Lower leg skin (tissue), 4 donors: Measurements from ENCODE around the gene PDZK1. TPM values are rescaled to one million over a fixed set of nuclear protein-coding genes. Genes with fewer than 3 reads are reported as not detected.
"Not testable (repeated sequence)": the region's sequence is repeated elsewhere in the genome, so short reads cannot be mapped to it uniquely, and the experiment has no call there.

ENCODE experiments used
- DNase-seq, 2 donors: peaks; one replicate each; pipeline ENCODE4 v3.0.0-alpha.2; 2019; ENCODE audit warnings: low spot score in 2 of 2
- H3K4me3 ChIP-seq: fragments of 200-600 bp; sonication (generic); 2 replicates; pipeline ENCODE4 v1.5.1; 2017; ENCODE audit warnings: mild to moderate bottlenecking, low read depth; ENCODE audit not compliant: poor library complexity, severe bottlenecking
- CTCF ChIP-seq, 3 donors: fragments of 450-650 bp; IDR thresholded peaks; one replicate each; pipeline ENCODE4 v1.5.1; 2016; ENCODE audit warnings: antibody characterized with exemption in 3 of 3, mild to moderate bottlenecking in 3 of 3, moderate library complexity in 2 of 3
- POLR2A ChIP-seq, 2 donors: fragments of 450-650 bp; IDR thresholded peaks; one replicate each; pipeline ENCODE4 v1.6.1; 2016 to 2017; ENCODE audit warnings: antibody characterized with exemption in 2 of 2, mild to moderate bottlenecking in 1 of 2, moderate library complexity in 1 of 2
- WGBS, 2 donors: methylation state at CpG; one replicate each; pipeline ENCODE4 v1.1.5; 2018; 5-methylcytosine and 5-hydroxymethylcytosine counted together
- intact Hi-C: fragments of 100-400 bp; cut with DNase I; formaldehyde crosslinking; loops from one replicate; pipeline ENCODE4 v1.15.0; 2023; ENCODE audit warnings: low total_unique reads
- total RNA-seq, 4 donors: library from RNA; depleted of rRNA; stranded (reverse); fragments of >200 nt; gene quantifications; one replicate each; pipeline ENCODE4 v1.1.0, GENCODE V29; 2016

PDZK1 gene
- total RNA-seq, 4 donors from 2014 or later, result 1.8 to 6.8 (median 3.1) TPM; not detected in 1

GRCh38 chr1:145720878-145721671 lies 13.9 kb upstream of the PDZK1 start:
- DNase-seq, result peak; percentile 47 to 94
- H3K4me3 ChIP-seq, result no peak overlapping the region
- 4 to 7% methylated on average over 36 to 40 of the region's 47 CpGs for WGBS, 2 donors
- TF ChIP-seq CTCF (IDR thresholded peaks at IDR 0.05) (peak in 1 of 3 donors; percentile 64), POLR2A (IDR thresholded peaks at IDR 0.05) (no peak)
- intact Hi-C loops, result no loop called here

DNA sequence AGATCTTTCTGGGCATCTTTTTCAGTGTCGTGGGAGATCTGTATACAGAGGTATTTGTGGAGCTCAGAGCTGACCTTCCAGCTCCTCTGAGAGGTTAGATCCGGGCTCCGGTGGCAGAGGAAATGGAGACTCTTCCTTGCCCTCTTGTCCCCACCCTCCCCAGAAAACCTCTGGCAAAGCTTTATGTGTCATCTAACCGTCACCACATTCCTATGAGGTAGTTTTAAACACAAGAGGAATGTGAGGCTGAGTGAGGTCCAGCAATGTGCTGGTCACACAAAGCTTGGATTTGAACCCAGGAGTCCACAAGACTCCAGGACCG lies 13.3 kb upstream of the PDZK1 start:
- DNase-seq, result no peak
- TF ChIP-seq POLR2A (IDR thresholded peaks at IDR 0.05) (no peak), CTCF (IDR thresholded peaks at IDR 0.05) (no peak)
- intact Hi-C loops, result no loop called here
- WGBS, 2 donors, result 35 to 55% methylated on average over 5 of the region's 5 CpGs
- no peak overlapping the region for H3K4me3 ChIP-seq

GRCh38 chr1:145719230-145720079 lies 12.3 kb upstream of the PDZK1 start, which contains the start of gene CD160:
Gene CD160 (plus strand): TSS chr1:145719499. CDS start chr1:145728328, 8,829 bp downstream.
- 88 to 89% methylated on average over 12 of the region's 12 CpGs for WGBS, 2 donors
- TF ChIP-seq CTCF (IDR thresholded peaks at IDR 0.05), result no peak
- TF ChIP-seq POLR2A (IDR thresholded peaks at IDR 0.05), result no peak
- no peak within 1 kb of the TSS for H3K4me3 ChIP-seq
- intact Hi-C loops, result no loop called here
- DNase-seq, result no peak

DNA sequence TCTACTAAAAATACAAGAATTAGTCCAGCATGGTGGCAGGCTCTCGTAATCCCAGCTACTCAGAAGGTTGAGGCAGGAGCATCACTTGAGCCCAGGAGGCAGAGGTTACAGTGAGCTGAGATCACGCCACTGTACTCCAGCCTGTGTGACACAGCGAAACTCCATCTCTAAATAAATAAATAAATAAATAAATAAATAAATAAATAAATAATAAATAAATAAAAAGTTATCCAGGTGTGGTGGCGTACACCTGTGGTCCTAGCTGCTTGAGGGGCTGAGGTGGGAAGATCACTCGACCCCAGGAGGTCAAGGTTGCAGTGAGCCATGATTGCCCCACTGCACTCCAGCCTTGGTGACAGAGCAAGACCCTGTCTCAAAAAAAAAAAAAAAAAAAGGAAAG lies 11.3 kb upstream of the PDZK1 start:
- WGBS, 2 donors, result 92 to 93% methylated on average over 5 of the region's 5 CpGs
- DNase-seq, intact Hi-C loops, H3K4me3 ChIP-seq: not testable (repeated sequence)

DNA sequence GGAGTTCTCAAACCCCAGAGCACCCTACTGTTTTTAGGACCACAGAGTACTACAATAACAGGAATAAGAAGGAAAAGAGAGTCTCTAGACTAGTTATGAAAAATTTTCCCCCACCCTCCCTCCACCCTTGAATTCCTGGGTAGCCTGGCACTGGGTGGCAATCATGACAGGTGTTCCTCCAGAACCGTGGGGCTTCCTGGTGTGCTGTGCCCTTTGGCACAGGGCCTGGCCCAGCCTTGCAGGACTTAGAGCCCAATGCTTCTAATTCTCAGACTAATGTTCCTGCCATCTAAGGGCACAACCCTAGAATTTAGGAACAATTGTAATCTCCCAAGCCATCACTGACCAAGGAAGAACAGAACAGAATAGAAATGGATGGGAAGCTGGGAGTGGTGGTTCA lies 10.7 kb upstream of the PDZK1 start:
- TF ChIP-seq CTCF (IDR thresholded peaks at IDR 0.05), result no peak
- no peak for TF ChIP-seq POLR2A (IDR thresholded peaks at IDR 0.05)
- 47 to 62% methylated on average over 1 of the region's 1 CpG for WGBS, 2 donors
- intact Hi-C loops, result no loop called here
- no peak for DNase-seq
- no peak overlapping the region for H3K4me3 ChIP-seq

DNA sequence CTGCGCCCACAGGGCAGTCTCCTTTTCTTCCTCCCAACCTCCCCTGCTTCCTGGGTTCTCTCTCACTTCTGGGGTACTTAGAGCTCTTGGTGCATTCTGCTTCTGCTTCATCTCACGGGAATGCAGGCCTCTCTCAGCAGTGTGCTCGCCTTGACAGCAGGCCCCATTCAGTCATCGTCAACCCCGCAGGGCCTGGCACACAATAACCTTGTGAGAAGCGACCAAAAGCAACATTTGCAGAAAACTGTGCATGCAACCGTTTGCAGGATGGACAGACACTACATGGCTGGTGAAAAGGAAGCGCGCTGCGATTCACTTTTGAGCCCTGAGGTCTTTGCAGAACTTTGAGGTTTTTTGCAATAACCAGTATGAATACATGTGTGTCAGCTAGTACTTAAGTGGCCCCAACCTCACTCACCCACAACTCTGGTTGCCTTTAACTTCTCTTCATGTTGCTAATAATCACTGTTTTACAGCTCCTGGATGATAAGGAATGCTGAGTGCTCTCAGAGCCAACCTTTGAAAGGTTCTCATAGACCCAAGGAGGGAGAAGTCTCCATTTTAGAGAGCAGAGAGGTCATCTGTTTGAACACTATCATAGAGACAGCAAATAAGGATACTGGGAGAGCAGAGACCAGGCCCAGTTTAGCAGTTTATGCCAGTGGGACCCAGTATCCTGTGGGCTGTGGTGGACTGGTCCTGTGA lies 9.6 kb upstream of the PDZK1 start:
- no peak for DNase-seq
- TF ChIP-seq CTCF (IDR thresholded peaks at IDR 0.05) (no peak), POLR2A (IDR thresholded peaks at IDR 0.05) (no peak)
- H3K4me3 ChIP-seq, result no peak overlapping the region
- intact Hi-C loops, result no loop called here
- WGBS, 2 donors, result 77 to 84% methylated on average over 9 to 10 of the region's 10 CpGs
